NCI-H1694 (cell line): ENCODE data around the gene TNFAIP2.
"Not testable (repeated sequence)": the region's sequence is repeated elsewhere in the genome, so short reads cannot be mapped to it uniquely, and the experiment has no call there.

ENCODE experiments used
- DNase-seq: peaks from one replicate; lab custom pipeline; 2025; lab: John Stamatoyannopoulos, UW

The TNFAIP2 gene

DNA sequence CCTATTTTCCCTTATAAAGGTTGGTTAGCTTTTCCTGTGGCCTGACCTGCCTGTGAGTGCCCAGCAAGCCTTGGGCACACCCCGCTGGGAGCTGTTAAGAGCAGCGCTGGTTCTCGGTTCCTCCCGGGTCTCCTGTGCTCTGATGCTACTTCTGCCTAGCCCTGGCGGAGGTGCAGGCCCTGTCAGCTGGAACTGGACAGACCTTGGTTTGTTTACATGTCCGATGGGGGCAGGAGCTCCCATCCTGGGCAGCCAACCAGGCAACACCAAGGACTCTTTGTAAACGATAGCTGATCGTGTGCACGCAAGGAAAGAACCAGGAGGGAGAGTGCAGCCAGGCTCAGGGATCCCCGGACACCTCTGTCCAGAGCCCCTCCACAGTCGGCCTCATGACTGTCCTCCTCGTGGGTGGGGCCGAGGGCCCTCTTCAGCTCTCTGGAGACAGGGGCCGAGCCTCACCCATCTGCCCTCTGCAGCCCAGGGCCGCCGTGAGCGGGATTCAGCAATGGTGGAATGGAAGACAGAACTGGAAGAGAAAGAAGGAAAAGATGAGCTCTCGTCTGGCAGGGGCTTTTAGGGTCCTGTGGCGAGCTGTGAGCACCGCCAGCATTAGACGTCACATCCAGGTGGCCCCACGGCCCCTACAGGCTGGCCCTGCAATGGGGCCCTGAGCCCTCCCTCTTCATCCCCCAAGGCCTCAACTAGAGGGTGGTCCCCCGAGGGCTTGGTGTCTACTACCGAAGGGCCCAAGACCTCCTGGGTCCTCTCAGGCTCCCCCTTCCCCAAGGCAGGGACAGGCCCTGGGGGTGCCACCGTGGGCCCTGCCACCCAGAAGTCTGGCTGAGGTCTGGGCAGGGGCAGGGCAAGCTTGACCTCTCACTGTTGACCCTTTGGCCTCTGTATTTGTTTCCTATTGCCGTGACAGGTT lies 12.3 kb downstream of the TNFAIP2 start:
- no peak for DNase-seq

DNA sequence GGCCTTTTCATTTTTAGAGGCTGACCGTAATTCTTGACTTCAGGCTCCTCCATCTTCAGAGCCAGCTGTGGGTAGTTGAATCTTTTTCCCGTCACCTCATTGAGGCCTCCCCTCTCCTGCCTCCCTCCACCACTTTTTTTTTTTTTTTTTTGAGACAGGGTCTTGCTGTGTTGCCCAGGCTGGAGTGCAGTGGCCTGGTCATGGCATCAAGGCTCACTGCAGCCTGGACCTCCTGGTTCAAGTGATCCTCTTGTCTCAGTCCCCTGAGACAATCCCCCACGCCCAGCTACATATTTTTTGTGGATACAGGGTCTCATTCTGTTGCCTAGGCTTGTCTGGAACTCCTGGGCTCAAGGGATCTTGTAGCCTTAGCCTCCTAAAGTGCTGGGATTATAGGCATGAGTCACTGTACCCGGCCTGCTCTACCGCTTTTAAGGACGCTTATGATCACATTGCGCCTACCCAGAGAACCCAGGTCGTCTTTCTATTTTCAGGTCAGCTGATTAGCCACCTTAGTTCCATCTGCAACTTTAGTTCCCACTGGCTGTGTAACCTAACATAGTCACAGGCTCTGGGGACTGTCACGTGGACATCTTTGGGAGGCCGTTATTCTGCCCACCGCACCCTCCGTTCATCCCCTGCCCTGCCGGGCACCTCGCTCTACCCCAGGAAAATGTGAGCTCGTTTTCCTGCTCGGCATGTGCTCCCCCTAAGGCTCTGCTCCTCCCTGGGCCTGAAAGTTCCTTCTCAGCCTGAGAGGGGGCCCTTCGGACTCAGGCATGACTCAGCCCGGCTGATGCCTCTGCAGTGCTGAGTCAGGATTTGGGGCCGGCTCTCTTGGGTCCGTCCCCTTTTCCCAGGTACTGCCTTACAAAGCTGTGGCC lies 13.4 kb downstream of the TNFAIP2 start:
- DNase-seq = no peak

DNA sequence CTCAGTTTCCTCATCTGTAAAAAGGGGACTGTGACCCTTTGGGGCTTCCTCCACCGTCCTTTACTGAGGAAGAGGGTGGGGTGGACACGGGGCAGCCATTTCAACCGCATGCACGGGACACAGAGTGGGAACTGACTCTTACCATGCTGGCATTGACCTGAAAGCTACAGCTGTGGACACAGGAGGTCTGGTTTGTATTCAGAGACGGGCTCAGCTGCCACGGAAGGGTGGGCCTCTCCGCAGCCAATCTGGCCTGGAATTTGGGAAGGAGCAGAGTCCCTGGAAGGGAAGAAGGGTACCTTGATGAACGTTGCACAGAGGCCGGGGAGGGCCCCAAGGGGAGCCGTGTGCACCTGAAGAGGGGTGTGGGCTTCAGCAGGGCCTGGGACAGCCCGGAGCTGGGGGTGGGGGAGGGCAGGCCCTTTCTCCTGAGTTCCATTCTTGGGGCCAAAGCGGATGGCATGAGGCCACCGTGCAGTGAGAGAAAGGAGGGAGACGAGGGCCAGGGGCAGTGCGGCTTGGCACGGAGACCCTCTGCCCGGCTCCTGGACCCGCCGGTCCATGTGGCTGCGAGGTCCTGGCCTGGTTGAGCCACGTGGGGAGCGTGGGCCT lies 14.5 kb downstream of the TNFAIP2 start:
- DNase-seq = no peak

DNA sequence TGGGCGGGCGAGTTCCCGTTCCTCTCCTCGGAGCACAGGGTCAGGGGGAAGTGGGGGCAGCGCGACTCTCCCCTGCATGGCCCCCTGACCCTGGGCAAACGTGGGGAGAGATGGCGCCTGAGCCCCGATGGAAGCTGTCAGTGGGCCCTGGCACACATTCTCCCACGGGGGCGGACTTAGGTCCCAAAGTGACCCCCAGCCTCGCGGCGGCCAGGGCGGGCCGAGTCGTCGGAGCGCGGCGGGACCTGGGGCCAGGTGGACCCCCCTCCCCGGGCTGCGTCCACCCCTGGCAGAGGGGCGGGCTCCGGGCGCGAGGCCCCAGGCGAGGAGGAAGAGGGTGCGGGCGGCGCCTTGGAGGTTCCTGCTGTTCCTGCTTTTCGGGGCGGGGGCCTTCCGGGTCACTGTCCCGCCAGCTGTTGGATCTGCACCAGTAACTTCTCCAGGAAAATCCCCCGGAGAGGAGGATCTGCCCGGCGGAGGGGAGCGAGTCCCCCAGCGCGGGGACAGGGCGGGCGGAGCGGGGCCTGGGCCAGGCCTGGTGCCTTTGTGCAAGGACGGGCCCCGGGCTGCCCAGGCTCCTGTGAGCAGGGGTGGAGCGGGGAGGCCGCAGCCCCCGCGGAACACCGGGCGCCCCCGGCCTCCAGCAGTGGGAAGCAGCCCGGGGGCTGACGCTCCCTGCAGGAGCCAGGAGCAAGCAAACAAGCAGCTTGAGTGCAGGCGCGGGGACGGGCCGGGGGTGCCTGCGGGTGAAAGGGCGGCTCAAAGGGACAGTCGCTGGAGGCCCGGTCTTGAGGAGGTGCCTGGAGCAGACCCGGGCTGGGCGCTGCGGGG lies 15.3 kb downstream of the TNFAIP2 start:
- no peak for DNase-seq

DNA sequence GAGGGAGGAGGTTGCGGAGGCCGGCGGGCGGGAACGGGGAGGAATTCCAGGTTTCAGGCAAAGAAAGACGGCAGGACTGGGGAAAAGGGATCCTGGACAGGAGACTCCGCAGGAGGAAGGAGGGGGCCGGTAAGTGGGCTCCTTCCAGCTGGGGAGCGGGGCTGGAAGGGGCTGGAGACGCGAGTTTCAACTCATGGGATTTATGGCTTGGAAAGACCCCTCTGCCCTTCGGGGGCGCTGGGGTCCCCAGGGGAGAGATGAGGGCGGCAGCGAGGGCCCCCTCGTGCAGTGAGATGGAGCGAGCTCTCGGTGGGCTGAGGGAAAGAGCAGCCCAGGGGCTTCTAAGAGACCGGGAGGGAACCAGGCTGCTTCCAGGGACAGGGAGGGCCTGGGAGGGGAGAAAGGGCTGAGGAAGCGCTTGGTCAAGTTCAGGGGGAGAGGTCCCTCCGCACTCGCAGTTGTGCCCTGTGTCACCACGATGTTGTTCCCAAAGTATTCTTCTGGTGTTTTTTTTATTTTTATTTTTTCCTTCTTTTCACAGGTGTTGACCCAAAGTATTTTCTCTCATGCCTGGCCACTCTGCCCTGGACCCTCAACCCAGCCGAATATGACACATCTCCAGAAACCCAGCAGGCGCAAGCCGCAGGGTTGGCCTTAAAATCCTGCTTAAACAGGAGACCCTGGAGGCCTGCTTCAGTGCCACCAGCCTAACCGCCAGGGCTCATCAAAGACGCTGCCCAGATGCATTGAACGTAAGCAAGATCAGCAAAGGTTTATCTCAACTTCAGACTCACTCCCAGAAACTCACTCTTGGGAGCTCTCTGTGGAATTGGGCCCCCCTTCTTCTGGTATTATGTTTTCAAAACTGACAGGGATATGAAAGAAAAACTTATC lies 16.1 kb downstream of the TNFAIP2 start:
- no peak for DNase-seq

DNA sequence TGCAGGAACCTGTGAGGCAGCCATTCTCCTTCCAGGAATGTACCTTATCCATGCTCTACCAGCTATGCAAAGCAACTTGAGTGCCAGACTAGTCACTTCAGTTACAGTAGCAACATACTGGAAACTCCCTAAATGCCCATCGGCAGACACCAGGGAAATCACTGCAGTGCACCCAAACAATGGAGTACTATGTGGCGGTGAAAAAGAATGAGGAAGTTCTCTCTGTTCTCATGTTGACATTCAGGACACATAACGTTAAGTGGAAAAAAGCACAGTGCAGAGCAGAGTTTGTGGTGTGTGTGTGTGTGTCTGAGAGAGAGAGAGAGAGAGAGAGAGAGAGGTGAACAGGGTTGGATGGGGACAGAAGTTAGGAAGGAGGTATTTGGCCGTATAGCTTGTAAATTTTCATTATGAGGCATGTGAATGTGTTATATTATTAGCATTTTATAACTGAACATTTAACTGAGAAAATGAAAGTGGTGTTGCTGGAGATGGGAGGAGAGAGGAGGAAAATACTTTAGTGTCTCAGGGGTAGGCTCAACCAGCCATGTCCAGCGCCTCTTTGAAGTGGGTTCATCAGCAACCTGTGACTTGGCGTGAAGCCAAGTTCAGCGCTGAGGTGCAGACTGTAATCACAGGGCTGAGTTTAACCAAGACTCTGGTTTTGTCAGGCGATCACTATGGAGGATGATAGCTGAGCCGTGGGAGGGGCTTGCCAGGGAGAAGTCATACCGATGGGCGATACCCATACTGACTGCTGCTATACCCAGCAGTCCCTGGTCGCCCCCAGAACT lies 17.3 kb downstream of the TNFAIP2 start:
- peak; percentile 16 for DNase-seq

DNA sequence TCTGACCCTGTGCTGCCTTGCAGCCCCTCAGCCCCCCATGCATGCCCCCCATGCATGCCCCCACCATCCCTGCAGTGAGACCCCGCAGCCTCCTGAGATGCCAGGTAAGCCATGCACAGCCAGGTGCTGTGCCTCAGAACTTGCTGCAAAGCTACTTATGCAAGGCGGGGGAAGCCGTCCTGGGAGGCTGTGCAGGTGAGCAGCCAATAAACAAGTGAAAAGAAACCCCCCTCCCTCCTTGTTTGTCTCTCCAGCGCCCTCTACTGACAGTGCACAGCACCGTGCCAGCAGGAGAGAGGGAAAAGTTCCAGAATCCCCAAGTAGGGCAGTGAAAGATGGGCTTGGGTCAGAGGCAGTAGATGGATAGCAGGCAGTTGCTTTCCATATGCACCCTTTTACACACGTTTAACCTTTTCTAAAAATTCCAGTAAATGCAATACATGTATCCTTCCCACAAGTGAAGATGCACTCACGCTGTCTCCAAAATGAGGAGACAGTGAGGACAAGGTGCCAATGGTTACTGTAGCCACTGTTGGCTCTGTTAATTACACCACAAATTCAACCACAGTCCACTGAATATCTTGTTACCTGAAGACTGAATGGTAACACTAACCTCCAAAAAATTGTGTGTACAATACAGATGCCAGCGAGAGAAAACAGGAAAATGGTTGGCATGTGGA lies 18.0 kb downstream of the TNFAIP2 start:
- DNase-seq = peak; percentile 88

DNA sequence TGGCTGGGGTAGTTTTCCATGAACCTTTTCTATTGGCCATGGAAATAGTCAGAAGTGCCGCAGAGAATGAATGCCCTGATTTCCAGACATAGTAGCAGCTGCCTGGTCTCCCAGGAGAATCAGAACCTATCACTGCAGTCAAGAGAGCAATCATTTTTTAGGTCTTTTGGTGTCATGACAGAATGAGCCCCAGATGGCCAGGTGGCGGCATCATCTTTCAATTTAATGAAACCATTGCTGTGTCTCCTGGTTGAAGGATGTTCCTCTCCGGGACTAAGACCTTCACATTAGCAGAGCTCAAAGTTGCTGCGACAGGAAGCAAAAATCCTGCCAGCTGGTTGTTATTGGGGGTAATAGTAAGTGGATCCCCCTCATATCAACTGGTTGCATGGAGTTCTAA lies 18.8 kb downstream of the TNFAIP2 start:
- DNase-seq = peak; percentile 98

DNA sequence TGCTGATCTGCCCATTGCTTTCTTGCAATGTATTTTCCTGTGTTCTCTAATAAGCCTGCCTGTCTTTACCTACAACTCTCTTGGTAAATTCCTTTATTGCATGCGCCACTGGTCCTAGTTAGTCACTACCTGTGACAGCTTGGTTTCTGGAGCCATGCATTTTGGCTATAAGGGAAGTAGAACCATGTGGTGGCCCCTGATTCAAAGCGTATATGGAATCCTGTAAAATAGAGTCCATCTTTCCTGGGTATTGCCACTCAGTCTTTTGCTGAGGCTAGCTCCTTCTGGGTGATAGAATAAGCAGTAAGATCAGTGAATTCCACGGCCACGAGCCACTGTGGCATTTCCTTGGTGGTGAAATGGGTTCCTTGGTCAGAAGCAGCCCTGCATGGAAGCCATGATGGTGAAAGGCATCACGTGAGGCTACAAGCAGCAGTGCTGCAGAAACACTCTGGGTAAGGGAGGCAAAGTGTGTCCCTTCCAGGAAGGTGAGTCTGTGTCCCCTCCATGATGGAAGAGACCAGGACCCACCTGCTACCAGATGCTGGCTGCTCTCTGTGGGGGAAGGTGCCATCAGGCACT lies 19.6 kb downstream of the TNFAIP2 start:
- DNase-seq = peak; percentile 13

DNA sequence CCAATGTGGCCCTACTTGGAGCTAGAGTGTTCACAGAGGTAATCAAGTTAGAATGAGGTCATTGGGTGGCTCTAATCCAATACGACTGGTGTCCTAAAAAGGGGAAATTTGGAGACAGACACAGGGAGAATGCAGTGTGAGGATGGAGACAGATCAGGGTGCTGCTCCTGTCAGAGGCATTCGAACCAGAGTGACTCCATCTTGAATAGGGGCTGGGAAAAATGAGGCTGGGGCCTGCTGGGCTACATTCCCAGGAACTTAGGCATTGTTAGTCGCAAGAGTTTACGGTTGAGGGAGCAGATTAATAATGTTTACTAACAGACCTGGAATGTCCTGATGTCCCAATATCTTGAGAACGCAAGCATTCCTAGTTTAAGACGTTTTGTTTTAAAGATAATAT lies 20.2 kb downstream of the TNFAIP2 start:
- no peak for DNase-seq

DNA sequence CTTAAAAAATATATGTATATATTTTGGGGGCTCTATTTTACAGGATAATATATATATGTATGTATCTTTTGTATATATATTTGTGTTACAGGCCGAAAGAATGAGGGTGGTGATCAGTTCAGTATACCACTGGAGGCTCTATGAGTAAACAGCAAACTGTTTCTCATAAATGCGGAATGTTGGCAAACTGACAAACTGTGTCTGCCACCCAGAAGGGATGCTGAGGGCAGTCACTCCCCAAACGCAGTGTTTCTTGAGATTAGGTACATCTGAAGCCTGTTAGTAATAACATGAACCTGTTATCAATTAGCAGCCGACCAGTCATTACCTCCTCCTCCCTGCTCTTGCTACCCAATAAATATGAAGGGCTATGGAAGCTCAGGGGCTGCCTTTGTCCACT lies 20.8 kb downstream of the TNFAIP2 start:
- peak; percentile 60 for DNase-seq

DNA sequence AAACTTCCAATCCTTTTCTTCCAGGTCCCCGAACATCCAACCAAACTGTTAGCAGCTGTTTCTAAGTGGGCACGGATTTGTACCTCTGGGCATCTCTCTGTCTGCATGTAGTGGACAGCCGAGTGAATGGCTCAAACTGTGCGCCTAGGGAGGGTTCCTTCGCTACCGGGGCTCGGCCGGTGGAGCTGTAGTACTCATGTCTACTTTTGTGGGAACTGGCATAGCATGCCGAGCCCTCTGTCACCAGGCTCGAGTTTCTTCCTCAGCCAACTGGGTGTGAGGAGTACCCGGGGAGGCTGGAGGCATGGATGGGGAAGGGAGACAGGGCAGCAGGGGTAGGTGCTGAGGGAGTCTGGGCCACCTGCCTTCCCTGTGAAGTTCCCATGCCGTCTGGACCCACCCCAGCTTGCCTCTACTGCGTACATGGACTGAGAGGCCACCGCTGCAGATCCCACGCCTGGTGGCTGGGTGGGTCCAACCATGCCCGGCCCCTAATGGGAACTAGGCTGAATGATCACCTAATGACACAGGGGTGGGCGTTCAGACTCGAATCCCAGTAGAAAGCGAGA lies 23.0 kb downstream of the TNFAIP2 start:
- no peak for DNase-seq

DNA sequence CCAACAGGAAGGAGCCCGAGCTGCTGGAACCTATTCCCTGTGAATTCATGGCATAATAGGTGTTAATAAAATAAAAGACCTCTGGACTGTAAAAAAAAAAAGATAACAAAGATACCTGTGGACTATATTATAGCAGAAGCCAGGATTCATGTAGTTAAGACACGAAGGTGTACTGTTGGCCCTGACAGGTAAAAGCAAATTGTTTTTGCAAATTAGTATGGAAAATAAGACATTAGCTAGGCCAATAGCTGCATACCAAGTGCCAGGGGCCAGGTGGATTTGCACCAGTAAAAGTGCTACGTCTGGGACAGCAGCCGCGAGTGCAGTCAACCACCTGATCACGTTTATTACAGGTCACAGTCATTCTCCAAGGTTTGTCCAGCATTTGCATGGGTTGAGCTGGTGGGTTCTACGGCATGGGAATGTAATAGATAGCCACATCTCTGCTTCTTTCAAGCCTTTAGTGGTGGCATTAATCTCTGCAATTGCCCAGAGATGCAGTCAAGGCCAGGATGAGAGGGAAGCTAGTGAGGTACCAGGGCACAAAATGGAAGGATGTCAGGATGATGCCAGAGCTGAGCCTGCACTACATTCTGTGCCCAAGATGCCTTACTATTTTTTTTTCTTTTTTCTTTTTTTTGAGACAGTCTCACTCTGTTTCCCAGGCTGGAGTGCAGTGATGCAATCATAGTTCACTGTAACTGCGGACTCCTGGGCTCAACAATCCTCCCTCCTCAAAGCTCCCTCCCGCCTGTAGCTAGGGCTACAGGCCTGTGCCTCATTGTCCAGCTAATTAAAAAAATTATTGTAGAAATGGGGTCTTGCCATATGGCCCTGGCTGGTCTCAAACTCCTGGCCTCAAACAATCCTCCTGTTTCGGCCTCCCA lies 26.3 kb downstream of the TNFAIP2 start:
- DNase-seq = no peak

DNA sequence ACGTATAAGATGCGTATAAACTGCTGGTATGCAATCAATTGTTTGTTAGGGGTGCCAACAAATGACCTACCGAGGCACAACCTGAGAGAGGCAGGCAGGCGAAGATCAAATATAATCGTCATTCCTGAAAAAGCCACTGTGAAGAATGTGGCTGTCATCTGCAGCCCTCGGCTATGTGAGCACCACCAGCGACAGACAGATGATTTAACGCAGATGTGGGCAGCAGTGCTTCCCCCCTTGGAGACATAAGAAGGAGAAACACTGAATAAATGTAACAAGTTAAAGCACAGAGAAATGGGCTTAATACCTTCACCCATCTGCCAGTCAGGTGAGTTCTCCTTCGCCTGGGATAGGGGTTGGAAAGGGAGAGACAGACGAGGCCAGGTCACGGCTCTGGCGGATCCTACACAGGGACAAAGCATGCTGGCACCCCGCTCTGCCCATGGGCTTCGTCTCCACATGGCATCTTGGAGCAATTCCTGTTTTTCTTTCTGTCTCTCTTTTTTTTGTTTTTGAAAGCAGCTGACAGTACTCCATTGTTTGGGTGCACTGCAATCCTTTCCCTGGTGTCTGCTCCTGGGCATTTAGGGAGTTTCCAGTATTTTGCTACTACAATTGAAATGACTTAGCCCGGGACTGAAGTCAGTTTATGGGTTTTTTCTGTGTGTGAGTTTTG lies 28.1 kb downstream of the TNFAIP2 start:
- no peak for DNase-seq

DNA sequence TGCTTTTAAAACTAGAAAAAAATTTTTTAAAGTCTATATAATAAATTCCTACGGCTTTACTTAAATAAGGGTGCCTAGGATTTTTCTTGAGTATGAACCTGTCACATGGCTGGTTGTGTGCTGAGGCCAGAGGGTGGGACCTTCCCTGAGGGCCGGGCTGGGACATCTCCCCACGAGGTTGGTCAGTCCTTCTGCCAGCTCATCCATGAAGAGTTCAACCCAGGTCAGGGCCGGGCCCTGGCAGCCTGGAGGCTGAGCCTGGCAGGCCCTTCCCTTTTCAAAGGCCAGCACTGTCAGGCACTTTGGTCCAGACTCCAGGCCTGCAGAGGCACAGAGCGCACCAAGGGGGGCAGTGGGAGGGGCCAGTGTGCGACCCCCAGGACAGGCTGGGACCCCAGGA lies 31.7 kb downstream of the TNFAIP2 start:
- no peak for DNase-seq

DNA sequence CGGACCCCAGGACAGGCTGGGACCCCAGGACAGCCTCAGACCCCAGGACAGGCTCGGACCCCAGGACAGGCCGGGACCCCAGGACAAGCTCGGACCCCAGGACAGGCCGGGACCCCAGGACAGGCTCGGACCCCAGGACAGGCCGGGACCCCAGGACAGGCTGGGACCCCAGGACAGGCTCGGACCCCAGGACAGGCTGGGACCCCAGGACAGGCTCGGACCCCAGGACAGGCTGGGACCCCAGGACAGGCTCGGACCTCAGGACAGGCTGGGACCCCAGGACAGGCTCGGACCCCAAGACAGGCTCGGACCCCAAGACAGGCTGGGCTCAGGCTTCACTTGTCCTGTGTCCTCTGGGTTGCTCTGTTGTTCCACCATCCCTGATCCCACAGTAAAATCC lies 32.2 kb downstream of the TNFAIP2 start:
- DNase-seq = not testable (repeated sequence)
